Mucosa of rectum (tissue), 2 donors: ENCODE results near the gene INPP5D.

Source experiments
- H3K27ac ChIP-seq, 2 donors: one replicate each; pipeline ENCODE4 v1.7.0; 2013; ENCODE audit warnings: inconsistent platforms in 2 of 2, low read depth in 2 of 2, low read length in 2 of 2
- H3K27me3 ChIP-seq, 2 donors: one replicate each; pipeline ENCODE4 v1.7.0; 2013; ENCODE audit warnings: low read length in 2 of 2; ENCODE audit not compliant: control insufficient read depth in 2 of 2, insufficient read depth in 2 of 2
- H3K36me3 ChIP-seq, 2 donors: one replicate each; pipeline ENCODE4 v1.7.0; 2013; ENCODE audit warnings: low read length in 2 of 2; ENCODE audit not compliant: control insufficient read depth in 2 of 2, insufficient read depth in 2 of 2
- H3K4me1 ChIP-seq, 2 donors: one replicate each; pipeline ENCODE4 v1.7.0; 2013; ENCODE audit warnings: low read length in 2 of 2, mild to moderate bottlenecking in 1 of 2; ENCODE audit not compliant: control insufficient read depth in 2 of 2, insufficient read depth in 2 of 2
- H3K4me3 ChIP-seq, 2 donors: one replicate each; pipeline ENCODE4 v1.7.0; 2013; ENCODE audit warnings: low read length in 2 of 2
- H3K9ac ChIP-seq, 2 donors: one replicate each; pipeline ENCODE4 v1.7.0; 2013; ENCODE audit warnings: low read length in 2 of 2, low read depth in 1 of 2, mild to moderate bottlenecking in 1 of 2
- H3K9me3 ChIP-seq, 2 donors: one replicate each; pipeline ENCODE4 v1.7.0; 2013; ENCODE audit warnings: low read length in 2 of 2; ENCODE audit not compliant: control insufficient read depth in 2 of 2
- donor health status: healthy.
- donor health status: Normal muscosa, but diverticular disease.

Gene INPP5D

DNA sequence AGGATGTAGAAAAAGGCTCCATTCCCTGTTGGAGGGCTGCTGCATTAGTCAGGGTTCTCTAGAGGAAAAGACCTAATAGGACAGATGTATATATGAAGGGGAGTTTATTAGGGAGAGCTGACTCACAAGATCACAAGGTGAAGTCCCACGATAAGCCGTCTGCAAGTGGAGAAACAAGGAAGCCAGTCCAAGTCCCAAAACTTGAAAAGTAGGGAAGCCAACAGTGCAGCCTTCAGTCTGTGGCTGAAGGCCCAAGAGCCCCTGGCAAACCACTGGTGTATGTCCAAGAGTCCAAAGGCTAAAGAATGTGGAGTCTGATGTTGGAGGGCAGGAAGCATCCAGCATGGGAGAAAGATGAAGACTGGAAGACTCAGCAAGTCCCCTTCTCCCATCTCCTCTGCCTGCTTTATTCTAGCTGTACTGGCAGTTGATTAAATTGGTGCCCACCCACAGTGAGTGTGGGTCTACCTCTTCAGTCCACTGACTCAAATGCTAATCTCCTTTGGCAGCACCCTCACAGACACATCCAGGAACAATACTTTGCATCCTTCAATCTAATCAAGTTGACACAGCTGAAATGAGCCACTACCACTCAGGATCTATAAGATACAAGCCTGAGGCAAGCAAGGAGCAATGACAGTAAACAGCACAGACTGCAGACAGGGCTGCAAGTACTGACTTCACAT, 161.4 kb downstream of the INPP5D start:
- Histone ChIP-seq H3K4me3 (no peak overlapping the region), H3K36me3 (no peaks in the 10 kb centered on the region), H3K9me3 (no peaks in the 10 kb centered on the region), H3K27ac (no peak overlapping the region), H3K27me3 (no peaks in the 10 kb centered on the region), H3K9ac (no peak overlapping the region), H3K4me1 (no peaks in the 10 kb centered on the region)

DNA sequence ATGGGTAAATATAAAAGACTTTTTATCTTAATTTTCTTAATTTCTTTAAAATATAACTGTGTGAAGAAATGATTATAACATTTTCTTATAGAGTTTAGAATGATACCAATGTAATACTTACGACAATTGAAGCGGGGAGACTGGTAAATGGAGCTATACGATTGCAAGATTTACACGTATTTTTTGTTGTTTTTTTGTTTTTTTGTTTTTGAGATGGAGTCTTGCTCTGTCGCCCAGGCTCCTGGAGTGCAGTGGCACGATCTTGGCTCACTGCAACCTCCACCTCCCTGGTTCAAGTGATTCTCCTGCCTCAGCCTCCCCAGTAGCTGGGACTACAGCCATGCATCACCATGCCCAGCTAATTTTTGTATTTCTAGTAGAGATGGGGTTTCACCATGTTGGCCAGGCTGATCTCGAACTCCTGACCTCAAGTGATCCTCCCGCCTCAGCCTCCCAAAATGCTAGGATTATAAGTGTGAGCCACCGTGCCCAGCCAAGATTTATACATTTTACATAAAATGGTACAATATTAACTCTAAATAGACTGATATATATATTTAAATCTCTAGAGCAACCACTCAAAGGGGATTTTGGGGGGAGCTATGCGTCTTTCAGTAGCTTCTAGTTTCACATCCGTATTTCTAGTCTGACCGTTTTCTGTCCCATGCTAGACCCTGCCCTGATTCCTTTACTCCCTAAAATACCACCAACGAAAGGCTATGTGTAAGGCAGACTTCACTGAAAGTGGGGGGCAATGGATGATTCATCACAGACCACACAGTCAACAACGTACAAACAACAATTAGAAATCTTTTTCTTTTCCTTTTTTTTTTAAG, 163.1 kb downstream of the INPP5D start:
- H3K27me3 ChIP-seq: no peaks in the 10 kb centered on the region
- no peak overlapping the region for H3K4me3 ChIP-seq
- no peak overlapping the region for H3K27ac ChIP-seq
- no peak overlapping the region for H3K9ac ChIP-seq
- H3K9me3 ChIP-seq: no peaks in the 10 kb centered on the region
- H3K4me1 ChIP-seq: no peaks in the 10 kb centered on the region
- no peaks in the 10 kb centered on the region for H3K36me3 ChIP-seq

DNA sequence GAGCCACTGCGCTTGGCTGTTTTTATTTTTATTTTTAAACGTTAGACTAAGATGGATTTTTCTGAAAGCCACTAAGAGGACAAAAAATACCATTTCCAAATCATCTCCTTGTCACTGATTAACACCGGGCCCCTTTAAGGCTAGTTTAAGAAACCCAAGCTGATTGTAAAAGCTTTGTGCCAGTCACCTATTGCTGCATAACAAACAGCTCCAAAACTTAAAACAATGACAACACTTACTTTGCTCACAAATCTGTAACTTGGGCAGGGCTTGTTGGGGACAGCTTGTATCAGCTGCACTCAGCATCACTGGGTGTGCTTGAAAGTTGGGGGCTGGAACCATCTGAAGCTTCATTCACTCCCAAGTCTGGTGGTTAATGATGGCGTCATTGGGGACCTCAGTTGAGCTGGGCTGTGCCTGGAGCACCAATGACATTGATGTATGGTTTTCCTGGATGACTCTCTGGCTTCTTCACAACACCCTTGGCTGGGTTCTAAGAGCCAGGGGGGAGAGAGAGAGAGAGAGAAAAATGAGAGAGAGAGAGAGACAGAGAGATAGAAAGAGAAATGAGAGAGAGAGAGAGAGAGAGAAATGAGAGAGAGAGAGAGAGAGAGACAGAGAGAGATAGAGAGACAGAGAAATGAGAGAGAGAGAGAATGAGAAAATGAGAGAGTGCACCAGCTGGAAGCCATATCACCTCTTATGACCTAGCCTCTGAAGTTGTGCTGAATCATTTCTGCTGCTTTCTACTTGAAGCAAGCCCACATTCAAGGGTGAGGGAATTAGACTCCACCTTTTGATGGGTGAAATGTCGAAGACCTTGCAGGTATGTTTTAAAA, 165.3 kb downstream of the INPP5D start:
- Histone ChIP-seq H3K9me3 (no peaks in the 10 kb centered on the region), H3K9ac (no peak overlapping the region)

DNA sequence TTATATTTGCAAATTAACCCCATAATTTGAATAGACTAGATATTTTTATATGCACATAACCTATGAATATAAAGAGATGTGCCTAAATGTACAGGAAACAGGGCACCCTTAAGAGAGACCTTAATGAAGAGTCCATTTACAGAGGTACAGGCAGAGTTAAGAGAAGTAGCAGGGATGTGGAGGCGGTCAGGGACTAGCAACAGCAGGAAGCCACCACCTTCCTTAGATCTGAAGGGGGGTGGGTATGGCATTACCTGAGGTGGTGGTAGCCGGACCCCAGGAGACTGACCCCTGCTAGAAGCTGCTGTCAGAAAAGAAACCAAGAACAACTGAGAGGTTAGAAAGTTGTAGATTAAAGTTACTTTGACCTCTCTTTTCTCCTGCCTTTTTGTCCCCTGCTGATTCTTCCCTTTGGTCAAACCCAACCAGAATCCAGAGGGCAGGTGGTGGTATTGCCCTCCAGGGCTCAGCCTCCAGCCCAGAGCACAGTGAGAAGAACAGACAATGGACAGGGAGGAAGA, 166.4 kb downstream of the INPP5D start:
- no peaks in the 10 kb centered on the region for H3K9me3 ChIP-seq
- H3K4me3 ChIP-seq: no peak overlapping the region
- H3K27ac ChIP-seq: no peak overlapping the region
- no peaks in the 10 kb centered on the region for H3K36me3 ChIP-seq
- H3K27me3 ChIP-seq: no peaks in the 10 kb centered on the region
- no peak overlapping the region for H3K9ac ChIP-seq
- no peaks in the 10 kb centered on the region for H3K4me1 ChIP-seq

More for the DNA sequence above, 165.3 kb downstream of the INPP5D start:
- no peaks in the 10 kb centered on the region for H3K27me3 ChIP-seq
- H3K4me3 ChIP-seq: no peak overlapping the region
- H3K4me1 ChIP-seq: no peaks in the 10 kb centered on the region
- no peak overlapping the region for H3K27ac ChIP-seq
- no peaks in the 10 kb centered on the region for H3K36me3 ChIP-seq

DNA sequence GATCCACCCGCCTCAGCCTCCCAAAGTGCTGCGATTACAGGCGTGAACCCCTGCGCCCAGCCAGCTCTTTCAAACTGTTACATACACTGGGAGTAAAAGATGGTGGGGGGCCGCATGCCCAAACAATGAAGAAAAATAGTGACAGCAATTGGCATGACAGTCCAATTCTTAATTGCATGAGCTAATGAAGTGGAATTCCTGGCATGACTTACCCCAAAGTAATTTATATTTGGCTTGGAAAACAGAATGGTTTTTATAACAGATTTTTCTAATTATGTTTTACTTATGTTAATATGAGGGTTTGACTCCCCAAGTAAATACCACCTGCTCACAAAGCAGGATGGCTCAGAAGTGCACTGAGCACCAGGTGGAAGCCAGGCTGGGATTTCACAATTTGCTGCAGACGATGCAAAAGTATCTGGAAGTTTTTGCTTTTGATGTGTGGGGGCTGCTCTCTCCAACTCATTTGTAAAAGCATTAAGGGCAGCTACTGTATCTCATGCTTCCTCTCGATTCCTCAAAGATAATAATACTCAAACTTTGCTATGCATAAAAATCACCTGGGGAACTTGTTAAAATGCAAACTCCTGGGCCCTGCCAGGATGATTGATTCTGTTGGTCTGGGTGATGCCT, 167.3 kb downstream of the INPP5D start:
- Histone ChIP-seq H3K27me3 (no peaks in the 10 kb centered on the region), H3K4me3 (no peak overlapping the region), H3K27ac (no peak overlapping the region)

DNA sequence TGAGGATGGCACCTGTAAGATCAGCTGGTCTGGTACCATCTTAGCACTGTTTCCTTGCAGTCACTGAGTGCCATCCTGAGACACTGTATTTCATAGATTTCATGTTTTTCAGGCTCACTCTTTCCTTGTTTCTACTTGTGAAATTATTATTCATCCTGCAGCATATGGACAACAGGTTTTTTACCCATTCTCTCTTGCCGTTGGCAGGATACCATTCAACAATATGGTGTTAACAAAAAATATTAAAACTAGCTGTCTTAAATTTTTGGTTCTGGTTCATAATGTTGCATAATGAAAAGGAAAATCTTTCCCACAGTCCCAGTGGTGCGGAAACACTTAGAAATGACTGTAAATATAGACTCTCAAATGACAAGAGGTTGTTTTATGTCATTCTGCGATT, 168.2 kb downstream of the INPP5D start:
- Histone ChIP-seq H3K9me3 (no peaks in the 10 kb centered on the region), H3K4me1 (no peaks in the 10 kb centered on the region), H3K4me3 (no peak overlapping the region), H3K27ac (no peak overlapping the region), H3K36me3 (no peaks in the 10 kb centered on the region), H3K9ac (no peak overlapping the region), H3K27me3 (no peaks in the 10 kb centered on the region)

More for the DNA sequence above, 167.3 kb downstream of the INPP5D start:
- no peaks in the 10 kb centered on the region for H3K36me3 ChIP-seq
- H3K9me3 ChIP-seq: no peaks in the 10 kb centered on the region
- H3K9ac ChIP-seq: no peak overlapping the region
- no peaks in the 10 kb centered on the region for H3K4me1 ChIP-seq

DNA sequence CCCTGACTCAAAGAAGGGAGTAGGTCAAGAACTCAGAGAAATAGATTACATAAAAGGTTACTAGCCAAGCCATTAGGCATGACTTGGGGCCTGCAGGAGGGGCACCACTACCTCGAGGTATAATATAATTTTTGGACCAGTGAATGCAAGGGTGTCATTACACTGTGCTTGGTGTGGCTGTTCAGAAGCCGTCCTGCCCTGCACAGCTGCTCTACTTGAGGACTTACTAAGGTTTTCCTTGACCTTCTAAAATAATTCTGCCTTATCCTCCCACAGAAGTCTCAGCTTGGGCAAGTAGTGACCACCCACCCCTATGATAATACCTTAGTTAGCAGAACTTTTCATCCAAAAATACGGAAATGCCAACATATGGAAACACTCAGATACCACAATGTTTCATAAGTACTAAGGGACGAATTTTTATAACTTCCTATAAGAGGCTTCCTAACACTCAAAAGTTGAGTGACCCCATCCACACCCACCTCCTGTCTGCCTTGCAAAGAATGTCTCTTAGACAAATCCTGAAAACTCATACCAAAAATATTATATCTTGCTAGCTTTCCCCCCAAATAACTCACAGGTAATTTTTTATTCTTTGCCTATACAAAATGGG, 173.6 kb downstream of the INPP5D start:
- H3K27me3 ChIP-seq: no peaks in the 10 kb centered on the region
- no peaks in the 10 kb centered on the region for H3K36me3 ChIP-seq
- peaks cover 0 to 1% of the 10 kb centered on the region in 2 donors for H3K9me3 ChIP-seq
- no peak overlapping the region for H3K4me3 ChIP-seq
- no peak overlapping the region for H3K27ac ChIP-seq
- no peaks in the 10 kb centered on the region for H3K4me1 ChIP-seq
- no peak overlapping the region for H3K9ac ChIP-seq

DNA sequence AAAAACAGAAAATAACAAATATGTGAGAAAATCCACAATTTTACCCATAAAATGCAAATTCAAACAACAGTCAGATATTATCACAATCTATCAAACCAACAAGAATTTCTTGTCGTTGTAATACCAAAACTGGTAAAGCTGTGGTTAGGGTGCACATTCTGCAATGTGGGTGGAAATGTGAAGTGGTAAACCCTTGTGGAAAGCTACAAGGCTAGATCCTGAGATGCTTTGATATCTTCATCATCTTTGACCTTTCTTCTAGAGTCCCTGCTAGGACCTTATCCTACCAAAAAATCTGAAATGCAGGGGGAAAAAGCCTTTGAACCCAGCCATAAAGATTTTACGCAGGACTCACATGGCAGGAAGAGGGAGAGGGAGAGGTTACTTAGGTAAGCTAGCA, 174.1 kb downstream of the INPP5D start:
- Histone ChIP-seq H3K9me3 (peaks cover 0 to 1% of the 10 kb centered on the region in 2 donors), H3K36me3 (no peaks in the 10 kb centered on the region), H3K27me3 (no peaks in the 10 kb centered on the region), H3K9ac (no peak overlapping the region), H3K4me3 (no peak overlapping the region), H3K4me1 (no peaks in the 10 kb centered on the region), H3K27ac (no peak overlapping the region)

DNA sequence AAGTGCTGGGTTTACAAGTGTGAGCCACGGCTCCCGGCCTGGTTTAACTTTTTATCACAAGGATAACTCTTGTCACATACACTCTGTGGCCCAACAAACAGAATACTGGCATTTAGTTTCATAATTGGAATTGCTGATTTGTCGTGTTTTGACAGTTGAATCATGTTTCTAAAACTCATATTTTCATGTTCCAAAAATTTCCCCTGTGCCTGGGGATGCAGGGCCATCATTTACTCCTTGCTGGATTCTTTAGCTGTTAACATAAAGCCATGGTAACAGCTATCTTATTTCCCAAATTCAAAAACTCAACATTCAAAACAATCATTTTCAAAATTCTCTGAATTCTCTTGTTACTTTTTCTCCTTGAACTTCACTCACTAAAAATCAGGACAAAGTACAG, 174.9 kb downstream of the INPP5D start:
- H3K4me3 ChIP-seq: no peak overlapping the region
- H3K27me3 ChIP-seq: no peaks in the 10 kb centered on the region
- H3K9me3 ChIP-seq: peaks cover 0 to 1% of the 10 kb centered on the region in 2 donors
- H3K9ac ChIP-seq: no peak overlapping the region
- no peaks in the 10 kb centered on the region for H3K36me3 ChIP-seq
- H3K27ac ChIP-seq: no peak overlapping the region
- no peaks in the 10 kb centered on the region for H3K4me1 ChIP-seq
